Measurements from ENCODE around the gene ARHGAP23.
"Not testable (repeated sequence)": the region's sequence is repeated elsewhere in the genome, so short reads cannot be mapped to it uniquely, and the experiment has no call there.

Gene ARHGAP23

DNA sequence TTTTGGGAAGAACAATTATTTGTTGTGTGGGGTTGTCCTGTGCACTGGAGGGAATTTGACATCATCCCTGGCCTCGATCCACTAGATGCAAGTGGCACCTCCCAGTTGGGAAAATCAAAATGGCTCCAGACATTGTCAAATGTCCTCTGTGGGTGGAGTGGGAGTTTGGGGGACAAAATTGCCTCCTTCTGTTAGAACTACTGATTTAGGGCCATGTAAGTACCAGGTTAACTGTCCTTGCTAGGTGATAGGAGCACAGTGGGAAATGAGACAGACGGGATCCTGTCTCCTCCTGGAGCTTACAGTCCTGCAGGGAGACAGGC lies 56.8 kb downstream of the ARHGAP23 start:
- no peak for DNase-seq (ENCODE audit: low read depth in 2 of 2, low spot score in 1 of 2)

GRCh38 chr17:38485681-38486298 lies 57.5 kb downstream of the ARHGAP23 start:
- not testable (repeated sequence) for DNase-seq (ENCODE audit: low read depth in 2 of 2, low spot score in 1 of 2)

DNA sequence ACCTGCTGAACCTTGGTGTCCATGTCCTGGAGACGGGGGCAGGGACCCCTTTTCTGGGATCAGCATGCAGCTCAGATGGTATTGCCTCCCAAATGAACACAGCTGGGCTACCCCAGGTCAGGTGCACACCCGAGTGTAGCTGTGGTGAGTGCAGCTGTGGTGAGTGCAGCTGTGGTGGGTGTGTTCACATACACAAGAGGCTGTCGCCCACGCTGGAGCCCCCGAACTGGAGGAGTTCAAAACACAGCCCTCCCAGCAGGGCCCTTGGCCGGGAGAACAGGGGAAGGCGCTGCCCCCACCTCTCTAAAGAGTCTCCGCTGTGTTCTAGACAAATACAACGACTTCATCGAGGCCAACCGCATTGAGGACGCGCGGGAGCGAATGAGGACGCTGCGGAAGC lies 61.5 kb downstream of the ARHGAP23 start:
- DNase-seq (ENCODE audit: low read depth in 2 of 2, low spot score in 1 of 2) = not testable (repeated sequence)

DNA sequence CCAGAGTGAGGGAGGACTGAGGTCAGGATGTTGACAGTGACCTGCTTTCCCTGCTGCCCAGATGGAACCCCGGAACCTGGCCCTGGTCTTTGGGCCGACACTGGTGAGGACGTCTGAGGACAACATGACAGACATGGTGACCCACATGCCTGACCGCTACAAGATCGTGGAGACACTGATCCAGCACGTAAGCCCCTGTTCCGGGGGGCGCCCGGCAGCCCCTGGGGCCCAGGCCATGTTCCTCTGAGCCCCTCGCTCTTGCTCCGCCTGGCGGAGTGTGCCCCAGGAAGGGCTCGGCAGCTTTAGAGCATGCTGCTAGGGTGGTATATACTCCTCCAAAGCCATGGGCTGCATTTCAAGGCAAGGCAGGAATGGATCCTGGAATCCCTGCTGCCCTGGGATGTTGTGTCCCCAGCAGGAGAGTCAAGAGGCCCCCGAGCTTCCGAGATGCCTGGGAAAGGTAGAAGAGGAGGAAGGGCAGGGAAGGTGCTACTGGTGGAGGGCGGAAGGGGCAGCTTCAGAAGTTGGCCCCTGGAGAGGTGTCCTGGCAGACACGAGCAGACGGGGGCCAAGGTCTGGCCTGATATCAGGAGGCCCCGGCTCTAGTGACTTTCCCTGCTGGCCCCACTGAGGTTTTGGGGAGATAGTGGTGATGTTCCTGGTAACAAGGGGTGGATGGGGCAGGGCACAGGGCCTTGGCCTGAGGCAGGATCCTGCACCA lies 63.2 kb downstream of the ARHGAP23 start:
- DNase-seq (ENCODE audit: low read depth in 2 of 2, low spot score in 1 of 2) = not testable (repeated sequence)

GRCh38 chr17:38492067-38493040 lies 64.1 kb downstream of the ARHGAP23 start:
- DNase-seq (ENCODE audit: low read depth in 2 of 2, low spot score in 1 of 2) = peak; percentile 78 to 82

DNA sequence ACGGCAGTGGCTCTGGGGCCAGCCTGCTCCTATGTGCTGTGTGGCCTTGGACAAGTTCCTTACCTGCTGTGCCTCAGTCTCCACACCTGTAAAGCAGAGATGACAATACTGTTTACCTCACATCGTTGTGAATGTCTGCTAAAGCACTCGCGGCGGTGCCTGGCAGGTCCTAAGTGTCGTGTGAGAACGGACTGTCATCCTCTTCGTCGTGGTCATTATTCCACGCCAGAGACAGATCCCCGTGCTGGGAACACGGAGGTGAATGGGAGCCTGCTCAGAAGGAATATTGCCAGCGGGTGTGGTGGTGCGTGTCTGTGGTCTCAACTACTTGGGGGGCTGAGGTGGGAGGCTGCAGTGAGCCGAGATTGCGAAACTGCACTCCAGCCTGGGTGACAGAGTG lies 65.9 kb downstream of the ARHGAP23 start:
- DNase-seq (ENCODE audit: low read depth in 2 of 2, low spot score in 1 of 2) = not testable (repeated sequence)

DNA sequence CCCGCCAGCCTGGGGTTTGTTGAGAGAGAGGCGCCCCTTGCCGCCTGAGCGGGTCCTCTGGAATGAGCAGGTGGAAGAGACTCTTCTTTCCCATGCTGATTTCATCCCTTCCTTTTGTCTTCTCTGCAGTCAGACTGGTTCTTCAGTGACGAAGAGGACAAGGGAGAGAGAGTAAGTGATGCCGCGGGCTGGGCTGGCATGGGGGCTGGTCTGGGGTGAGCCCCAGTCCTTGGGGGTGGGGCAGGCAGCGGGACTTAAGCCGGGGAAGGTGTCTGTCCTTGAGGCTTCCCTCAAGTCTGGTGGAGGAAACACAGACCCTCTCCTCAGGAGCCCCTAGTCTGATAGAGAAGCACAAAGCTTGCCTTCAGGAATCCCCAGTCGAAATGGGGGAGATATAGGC lies 69.4 kb downstream of the ARHGAP23 start:
- not testable (repeated sequence) for DNase-seq (ENCODE audit: low read depth in 2 of 2, low spot score in 1 of 2)

DNA sequence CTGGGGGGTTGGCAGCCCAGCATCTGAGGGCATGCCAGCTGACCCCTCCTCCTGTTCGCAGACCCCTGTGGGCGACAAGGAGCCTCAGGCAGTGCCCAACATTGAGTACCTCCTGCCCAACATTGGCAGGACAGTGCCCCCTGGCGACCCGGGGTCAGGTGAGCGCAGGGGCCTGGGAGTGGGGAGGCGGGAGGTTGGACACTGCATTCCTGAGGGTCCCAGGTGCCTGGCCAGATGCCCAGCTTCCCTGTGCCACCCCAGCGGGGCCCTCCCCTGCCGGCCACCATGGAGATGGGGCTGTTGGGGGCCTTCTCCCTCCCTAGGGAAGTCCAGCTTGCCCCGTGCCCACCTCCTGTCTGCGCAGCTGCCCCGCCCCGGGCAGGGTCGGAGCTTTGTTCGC lies 70.1 kb downstream of the ARHGAP23 start:
- no peak for DNase-seq (ENCODE audit: low read depth in 2 of 2, low spot score in 1 of 2)

DNA sequence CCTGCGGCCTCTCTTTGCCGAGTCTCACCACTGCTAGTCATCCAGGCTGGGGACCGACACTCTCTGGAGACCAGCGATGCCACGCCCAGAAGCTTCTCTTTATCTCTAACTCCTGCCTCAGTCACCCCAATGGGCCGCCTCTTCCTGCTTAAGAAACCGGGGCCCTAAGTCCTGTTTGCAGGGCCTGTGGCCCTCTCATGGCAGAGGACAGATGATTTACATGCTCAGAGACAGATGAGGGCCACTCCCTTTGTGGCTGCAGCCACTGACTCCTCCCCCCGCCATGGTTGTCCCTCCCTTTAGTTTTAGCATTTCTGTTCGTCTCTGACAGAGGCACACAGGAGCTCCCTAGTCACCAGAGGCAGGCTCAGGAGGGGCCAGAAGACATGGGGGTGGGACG lies 71.0 kb downstream of the ARHGAP23 start:
- DNase-seq (ENCODE audit: low read depth in 2 of 2, low spot score in 1 of 2) = not testable (repeated sequence)

- not testable (repeated sequence) for DNase-seq (ENCODE audit: low read depth in 2 of 2, low spot score in 1 of 2)
Measured at GRCh38 chr17:38501718-38502117, 73.5 kb downstream of the ARHGAP23 start.

DNA sequence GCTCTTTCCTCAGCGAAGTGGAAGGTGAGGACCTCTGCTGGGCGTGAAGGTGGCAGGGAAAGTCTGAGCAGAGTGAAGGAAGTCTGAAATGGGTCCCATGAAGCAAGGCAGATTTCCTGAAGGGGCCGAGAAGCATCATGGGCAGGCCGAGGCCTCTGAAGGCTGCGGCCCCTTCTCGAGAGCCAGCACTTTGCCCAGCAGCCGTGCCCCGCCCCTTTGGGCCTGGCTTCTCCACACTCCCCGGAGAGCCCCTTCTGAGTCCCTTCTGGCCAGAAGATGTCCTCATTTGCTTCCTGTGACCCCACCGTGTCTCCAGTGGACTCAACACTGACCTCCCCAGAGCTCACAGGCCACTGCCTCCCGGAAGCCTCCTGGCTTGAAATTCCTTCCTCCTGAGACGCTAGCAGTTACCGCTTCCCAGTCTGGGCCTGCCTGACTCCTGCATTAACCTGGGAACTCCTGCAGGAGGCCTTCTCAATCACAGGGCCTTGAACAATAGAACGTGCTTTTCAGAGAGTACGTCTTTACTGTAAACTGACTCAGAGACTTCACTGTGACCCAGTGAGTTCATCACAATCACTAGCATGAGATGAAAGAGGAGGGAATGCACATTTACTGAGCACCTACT lies 75.1 kb downstream of the ARHGAP23 start:
- DNase-seq (ENCODE audit: low read depth in 2 of 2, low spot score in 1 of 2) = not testable (repeated sequence)

GRCh38 chr17:38504216-38504615 lies 76.0 kb downstream of the ARHGAP23 start:
- no peak for DNase-seq (ENCODE audit: low read depth in 2 of 2, low spot score in 1 of 2)

DNA sequence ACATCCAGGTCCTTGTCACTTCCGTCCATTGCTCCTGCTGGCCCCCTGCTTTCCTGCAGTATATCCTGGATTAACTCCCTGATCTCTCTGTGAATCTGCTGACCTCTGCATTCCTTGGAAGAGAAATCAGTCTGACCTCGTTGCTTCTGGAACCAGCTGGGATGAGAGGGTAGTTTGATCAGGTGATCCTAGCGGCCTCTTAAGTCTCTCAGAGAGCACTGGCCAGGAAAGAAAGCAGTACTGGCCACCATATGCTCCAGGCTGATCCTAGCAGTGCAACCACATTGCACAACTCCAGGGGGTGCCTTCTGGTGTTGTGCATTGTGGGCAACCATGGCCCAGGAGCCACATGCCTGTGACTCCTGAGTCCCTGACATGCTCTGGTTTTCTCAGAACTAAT lies 79.2 kb downstream of the ARHGAP23 start:
- DNase-seq (ENCODE audit: low read depth in 2 of 2, low spot score in 1 of 2) = no peak

DNA sequence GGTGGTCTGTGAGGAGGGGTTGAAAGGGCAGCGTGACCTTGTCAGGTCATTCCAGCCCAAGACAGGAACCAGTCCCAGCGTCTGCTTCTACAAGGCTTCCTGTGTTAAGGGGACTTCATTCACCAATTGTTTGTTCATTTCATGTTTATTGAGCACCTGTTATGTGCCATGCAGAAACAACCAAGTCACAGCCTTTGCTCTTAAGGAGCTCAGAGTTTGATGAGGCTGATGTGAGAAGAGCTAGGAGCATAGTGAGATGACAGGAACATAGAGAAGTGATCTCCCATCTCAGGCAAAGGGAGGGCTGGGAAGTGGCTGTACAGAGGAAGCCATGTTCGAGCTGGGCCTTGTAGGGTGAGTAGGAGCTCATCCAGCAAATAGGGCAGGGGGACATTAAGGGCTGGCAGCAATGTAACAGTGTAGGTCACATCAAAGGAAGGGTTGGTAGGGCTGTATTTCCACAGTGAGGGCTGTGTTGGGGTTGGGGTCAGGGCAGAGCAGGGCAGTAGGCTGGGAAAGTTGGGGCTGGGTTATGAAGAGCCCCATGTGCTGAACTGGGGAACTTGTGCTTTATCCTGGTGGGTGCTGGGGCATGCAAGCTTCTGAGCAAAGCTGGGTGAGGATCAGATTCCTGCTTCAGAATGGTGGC lies 79.8 kb downstream of the ARHGAP23 start:
- no peak for DNase-seq (ENCODE audit: low read depth in 2 of 2, low spot score in 1 of 2)

DNA sequence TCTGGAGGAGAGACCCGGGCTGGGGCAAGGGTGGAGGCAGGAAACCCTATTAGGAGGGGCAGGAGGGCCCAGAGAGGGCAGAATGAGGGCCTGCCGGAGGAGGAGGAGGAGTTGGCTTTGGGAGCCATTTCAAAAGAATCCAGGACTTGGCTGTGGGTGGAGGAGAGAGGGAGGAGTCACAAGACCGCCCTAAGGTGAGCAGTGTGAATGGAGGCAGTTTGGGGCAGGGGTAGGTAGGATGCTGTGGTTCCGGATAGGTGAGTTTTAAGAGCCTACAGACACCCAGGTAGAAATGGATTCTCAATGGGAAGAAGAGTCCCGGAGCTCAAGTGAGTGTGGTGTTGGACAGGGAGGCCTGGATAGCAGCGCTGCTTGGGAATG lies 80.3 kb downstream of the ARHGAP23 start:
- DNase-seq (ENCODE audit: low read depth in 2 of 2, low spot score in 1 of 2) = no peak

- DNase-seq (ENCODE audit: low read depth in 2 of 2, low spot score in 1 of 2) = peak; percentile 11 to 35
Measured at GRCh38 chr17:38508954-38509771, 80.9 kb downstream of the ARHGAP23 start.

DNA sequence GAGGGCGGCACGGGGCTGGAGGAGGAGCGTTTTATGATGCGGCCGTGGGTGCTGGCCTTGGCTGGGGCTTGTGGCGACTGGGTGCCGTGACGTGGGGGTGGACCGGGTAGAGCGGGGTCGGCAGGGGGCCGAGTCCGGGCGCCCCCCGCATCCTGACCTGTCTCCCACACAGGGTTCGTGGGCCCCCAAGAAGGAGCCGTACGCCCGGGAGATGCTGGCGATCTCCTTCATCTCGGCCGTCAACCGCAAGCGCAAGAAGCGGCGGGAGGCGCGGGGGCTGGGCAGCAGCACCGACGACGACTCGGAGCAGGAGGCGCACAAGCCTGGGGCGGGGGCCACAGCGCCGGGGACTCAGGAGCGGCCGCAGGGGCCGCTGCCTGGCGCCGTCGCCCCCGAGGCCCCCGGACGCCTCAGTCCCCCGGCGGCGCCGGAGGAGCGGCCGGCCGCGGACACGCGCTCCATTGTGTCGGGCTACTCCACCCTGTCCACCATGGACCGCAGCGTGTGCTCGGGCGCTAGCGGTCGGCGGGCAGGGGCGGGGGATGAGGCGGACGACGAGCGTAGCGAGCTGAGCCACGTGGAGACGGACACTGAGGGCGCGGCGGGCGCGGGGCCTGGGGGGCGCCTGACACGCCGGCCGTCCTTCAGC lies 81.6 kb downstream of the ARHGAP23 start:
- no peak for DNase-seq (ENCODE audit: low read depth in 2 of 2, low spot score in 1 of 2)

DNA sequence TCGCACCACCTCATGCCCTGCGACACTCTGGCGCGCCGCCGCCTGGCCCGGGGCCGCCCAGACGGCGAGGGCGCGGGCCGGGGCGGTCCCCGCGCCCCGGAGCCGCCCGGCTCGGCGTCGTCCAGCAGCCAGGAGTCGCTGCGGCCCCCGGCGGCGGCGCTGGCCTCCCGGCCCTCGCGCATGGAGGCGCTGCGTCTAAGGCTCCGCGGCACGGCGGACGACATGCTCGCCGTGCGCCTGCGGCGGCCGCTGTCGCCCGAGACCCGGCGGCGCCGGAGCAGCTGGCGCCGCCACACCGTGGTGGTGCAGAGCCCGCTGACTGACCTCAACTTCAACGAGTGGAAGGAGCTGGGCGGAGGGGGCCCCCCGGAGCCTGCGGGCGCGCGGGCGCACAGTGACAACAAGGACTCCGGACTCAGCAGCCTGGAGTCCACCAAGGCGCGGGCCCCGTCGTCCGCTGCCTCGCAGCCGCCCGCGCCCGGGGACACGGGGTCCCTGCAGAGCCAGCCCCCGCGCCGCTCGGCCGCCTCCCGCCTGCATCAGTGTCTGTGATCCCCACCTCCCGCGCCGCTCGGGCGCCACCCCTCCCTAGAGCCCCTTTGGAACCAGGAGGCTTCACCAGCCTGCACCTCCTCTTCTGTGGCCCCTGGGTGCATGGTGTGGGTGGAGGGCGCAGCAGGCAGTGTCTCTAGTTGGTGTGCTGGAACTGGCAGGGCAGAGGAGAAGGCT lies 82.3 kb downstream of the ARHGAP23 start:
- no peak for DNase-seq (ENCODE audit: low read depth in 2 of 2, low spot score in 1 of 2)
